Progenitor cell of endocrine pancreas (in vitro differentiated cells): Measurements from ENCODE around the gene MRPL21. TPM values are rescaled to one million over a fixed set of nuclear protein-coding genes. Genes with fewer than 3 reads are reported as not detected.

Experiments used
- DNase-seq: peaks from one replicate; pipeline ENCODE4 v3.0.0; 2021; ENCODE audit warnings: low spot score; ENCODE audit not compliant: unreplicated experiment
- H3K27ac Mint-ChIP-seq: 2 replicates; pipeline ENCODE4 v1.8.0; 2021; ENCODE audit warnings: mild to moderate bottlenecking, moderate library complexity, mixed read lengths
- H3K27me3 Mint-ChIP-seq: 2 replicates; pipeline ENCODE4 v1.8.0; 2021; ENCODE audit warnings: mixed read lengths
- H3K36me3 Mint-ChIP-seq: 2 replicates; pipeline ENCODE4 v1.8.0; 2022; ENCODE audit warnings: mixed read lengths; ENCODE audit not compliant: insufficient read depth
- H3K4me1 Mint-ChIP-seq: 2 replicates; pipeline ENCODE4 v1.8.0; 2021; ENCODE audit warnings: low read depth, mixed read lengths
- H3K4me3 Mint-ChIP-seq: 2 replicates; pipeline ENCODE4 v1.8.0; 2021; ENCODE audit warnings: low read depth, mild to moderate bottlenecking, moderate library complexity, mixed read lengths
- H3K9me3 Mint-ChIP-seq: 2 replicates; pipeline ENCODE4 v1.8.0; 2021; ENCODE audit warnings: low read depth, mixed read lengths
- CTCF ChIP-seq: fragments of 200-600 bp; sonication (generic); IDR thresholded peaks from one replicate; pipeline ENCODE4 v1.5.0; 2021; ENCODE audit warnings: antibody characterized with exemption, mild to moderate bottlenecking; ENCODE audit not compliant: unreplicated experiment
- total RNA-seq: library from RNA; stranded (reverse); gene quantifications from 2 replicates; pipeline ENCODE4 v1.2.1, GENCODE V29; 2021

Gene MRPL21
- total RNA-seq, 1 donor from 2014 or later, result 54.0 TPM

DNA sequence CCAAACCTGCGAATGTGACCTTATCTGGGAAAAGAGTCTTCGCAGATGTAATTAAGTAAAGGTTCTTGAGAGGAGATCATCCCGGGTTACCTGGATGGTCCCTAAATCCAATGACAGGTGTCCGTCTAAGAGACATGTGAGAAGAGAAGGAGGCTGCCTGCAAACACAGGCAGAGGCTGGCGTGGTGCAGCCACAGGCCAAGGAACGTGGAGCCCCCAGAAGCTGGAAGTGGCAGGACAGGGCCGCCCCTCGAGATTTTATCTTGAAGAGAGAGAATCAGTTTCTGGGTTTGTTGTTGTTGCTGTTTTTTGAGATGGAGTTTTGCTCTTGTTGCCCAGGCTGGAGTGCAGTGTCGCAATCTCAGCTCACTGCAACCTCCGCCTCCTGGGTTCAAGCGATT is 43.5 kb upstream of the MRPL21 start:
- peaks cover 8% of the 10 kb centered on the region for H3K27me3 Mint-ChIP-seq
- H3K27ac Mint-ChIP-seq, result no peak overlapping the region
- TF ChIP-seq CTCF, result no peak

GRCh38 chr11:68946416-68947090 is 42.9 kb upstream of the MRPL21 start:
- peaks cover 2% of the 10 kb centered on the region for H3K4me1 Mint-ChIP-seq
- no peak overlapping the region for H3K4me3 Mint-ChIP-seq
- H3K27ac Mint-ChIP-seq, result peak overlapping the region; percentile 16
- no peak for DNase-seq
- H3K27me3 Mint-ChIP-seq, result peaks cover 8% of the 10 kb centered on the region
- H3K36me3 Mint-ChIP-seq, result no peaks in the 10 kb centered on the region
- H3K9me3 Mint-ChIP-seq, result no peaks in the 10 kb centered on the region
- no peak for TF ChIP-seq CTCF

More for the DNA sequence above, 43.5 kb upstream of the MRPL21 start:
- Mint-ChIP-seq H3K4me1 (peaks cover 2% of the 10 kb centered on the region), H3K4me3 (no peak overlapping the region), H3K9me3 (no peaks in the 10 kb centered on the region), H3K36me3 (no peaks in the 10 kb centered on the region)
- no peak for DNase-seq

DNA sequence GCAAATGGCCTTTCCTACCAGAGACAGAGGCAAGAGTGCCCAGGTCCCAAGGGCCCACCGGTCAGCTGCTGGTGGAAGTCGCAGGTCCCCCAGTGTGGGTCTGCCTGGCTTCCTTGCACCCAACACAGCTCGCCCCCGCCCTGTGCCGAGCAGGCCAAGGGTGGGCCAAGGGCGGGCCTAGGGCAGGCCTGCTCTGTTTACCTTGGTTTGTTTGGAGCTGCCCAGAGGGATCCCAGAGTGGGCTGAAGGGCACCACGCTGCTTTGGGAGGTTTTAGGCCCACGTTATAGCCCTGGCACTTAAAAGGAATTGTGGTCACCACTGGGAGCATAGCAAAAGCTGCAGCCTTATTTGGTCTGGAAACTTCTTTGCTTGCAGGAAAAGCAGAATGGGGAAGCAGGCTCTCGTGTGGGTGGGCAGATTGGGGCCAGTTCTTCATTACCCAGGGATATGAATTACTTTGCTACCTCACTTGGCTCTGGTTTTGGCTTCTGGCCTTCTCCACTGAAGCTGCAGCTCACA is 39.2 kb upstream of the MRPL21 start:
- Mint-ChIP-seq H3K27ac (no peak overlapping the region), H3K9me3 (no peaks in the 10 kb centered on the region)

GRCh38 chr11:68942095-68942620 is 38.5 kb upstream of the MRPL21 start:
- no peak for DNase-seq

More for the DNA sequence above, 39.2 kb upstream of the MRPL21 start:
- Mint-ChIP-seq H3K36me3 (peaks cover 6% of the 10 kb centered on the region), H3K4me3 (no peak overlapping the region), H3K4me1 (peaks cover 2% of the 10 kb centered on the region), H3K27me3 (peaks cover 4% of the 10 kb centered on the region)
- no peak for DNase-seq
- TF ChIP-seq CTCF, result no peak

More at GRCh38 chr11:68942095-68942620, 38.5 kb upstream of the MRPL21 start:
- Mint-ChIP-seq H3K4me3 (no peak overlapping the region), H3K27me3 (peaks cover 3% of the 10 kb centered on the region), H3K4me1 (peaks cover 2% of the 10 kb centered on the region), H3K9me3 (no peaks in the 10 kb centered on the region), H3K36me3 (peaks cover 6% of the 10 kb centered on the region), H3K27ac (no peak overlapping the region)
- no peak for TF ChIP-seq CTCF
